GM19239 (cell line): Measurements from ENCODE around the gene LCMT2.

Experiments
- DNase-seq: peaks from one replicate; pipeline ENCODE4 v3.0.0; 2011; ENCODE audit warnings: low spot score; ENCODE audit not compliant: insufficient read length
- FAIRE-seq: peaks from 2 replicates; lab custom pipeline; 2011; peaks lifted over from hg19 to GRCh38; lab: Jason Lieb, UNC

LCMT2 gene, protein sequence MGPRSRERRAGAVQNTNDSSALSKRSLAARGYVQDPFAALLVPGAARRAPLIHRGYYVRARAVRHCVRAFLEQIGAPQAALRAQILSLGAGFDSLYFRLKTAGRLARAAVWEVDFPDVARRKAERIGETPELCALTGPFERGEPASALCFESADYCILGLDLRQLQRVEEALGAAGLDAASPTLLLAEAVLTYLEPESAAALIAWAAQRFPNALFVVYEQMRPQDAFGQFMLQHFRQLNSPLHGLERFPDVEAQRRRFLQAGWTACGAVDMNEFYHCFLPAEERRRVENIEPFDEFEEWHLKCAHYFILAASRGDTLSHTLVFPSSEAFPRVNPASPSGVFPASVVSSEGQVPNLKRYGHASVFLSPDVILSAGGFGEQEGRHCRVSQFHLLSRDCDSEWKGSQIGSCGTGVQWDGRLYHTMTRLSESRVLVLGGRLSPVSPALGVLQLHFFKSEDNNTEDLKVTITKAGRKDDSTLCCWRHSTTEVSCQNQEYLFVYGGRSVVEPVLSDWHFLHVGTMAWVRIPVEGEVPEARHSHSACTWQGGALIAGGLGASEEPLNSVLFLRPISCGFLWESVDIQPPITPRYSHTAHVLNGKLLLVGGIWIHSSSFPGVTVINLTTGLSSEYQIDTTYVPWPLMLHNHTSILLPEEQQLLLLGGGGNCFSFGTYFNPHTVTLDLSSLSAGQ

DNA sequence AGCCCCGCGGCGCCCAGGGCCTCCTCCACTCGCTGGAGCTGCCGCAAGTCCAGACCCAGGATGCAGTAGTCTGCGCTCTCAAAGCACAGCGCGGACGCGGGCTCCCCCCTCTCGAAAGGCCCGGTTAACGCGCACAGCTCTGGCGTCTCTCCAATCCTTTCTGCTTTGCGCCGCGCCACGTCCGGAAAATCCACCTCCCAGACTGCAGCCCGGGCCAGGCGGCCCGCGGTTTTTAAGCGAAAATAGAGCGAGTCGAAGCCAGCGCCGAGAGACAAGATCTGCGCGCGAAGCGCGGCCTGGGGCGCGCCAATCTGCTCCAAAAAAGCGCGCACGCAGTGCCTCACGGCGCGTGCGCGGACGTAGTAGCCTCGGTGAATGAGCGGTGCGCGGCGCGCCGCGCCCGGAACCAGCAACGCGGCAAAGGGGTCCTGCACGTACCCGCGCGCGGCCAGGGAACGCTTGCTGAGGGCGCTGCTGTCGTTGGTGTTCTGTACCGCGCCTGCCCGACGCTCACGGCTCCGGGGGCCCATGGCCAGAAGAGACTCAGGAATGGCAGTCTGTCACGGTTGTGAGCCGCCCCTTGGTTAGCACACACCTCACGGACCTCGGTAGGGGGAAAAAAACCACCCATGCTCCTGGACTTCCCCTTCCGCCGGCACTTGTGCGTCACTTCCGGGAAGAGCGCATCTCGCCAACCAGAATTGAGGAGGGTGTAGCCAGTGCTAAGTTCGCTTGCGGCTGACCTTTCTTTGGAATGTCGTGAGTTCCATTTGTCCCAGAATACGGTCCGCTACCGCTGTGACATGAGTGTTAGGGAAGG lies at the start of gene LCMT2:
Gene LCMT2 (minus strand): TSS at position 614 of the 820 bp plus-strand sequence. CDS start 84 bp downstream, at position 530.
- FAIRE-seq (peak; percentile 98), DNase-seq (peak; percentile 78)

DNA sequence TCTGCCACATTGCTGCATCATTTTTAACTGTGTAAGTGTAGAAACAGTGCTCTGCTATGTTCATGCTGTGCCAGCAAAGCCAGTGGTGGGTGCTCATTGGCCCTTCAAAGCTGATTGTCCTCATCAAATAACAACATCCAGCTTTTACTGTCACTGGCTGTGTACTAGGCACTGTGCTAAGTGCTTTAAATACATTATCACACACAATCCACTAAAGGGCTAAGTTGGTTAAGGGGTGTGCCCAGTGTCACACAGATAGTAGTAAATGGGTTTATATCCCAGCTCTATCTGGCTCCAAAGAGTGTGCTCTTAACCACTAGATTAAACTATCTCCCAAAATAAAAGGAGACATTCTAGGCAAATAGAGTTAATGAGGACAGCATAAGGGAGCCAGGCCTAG lies 48.2 kb upstream of the LCMT2 start:
- FAIRE-seq: no peak

DNA sequence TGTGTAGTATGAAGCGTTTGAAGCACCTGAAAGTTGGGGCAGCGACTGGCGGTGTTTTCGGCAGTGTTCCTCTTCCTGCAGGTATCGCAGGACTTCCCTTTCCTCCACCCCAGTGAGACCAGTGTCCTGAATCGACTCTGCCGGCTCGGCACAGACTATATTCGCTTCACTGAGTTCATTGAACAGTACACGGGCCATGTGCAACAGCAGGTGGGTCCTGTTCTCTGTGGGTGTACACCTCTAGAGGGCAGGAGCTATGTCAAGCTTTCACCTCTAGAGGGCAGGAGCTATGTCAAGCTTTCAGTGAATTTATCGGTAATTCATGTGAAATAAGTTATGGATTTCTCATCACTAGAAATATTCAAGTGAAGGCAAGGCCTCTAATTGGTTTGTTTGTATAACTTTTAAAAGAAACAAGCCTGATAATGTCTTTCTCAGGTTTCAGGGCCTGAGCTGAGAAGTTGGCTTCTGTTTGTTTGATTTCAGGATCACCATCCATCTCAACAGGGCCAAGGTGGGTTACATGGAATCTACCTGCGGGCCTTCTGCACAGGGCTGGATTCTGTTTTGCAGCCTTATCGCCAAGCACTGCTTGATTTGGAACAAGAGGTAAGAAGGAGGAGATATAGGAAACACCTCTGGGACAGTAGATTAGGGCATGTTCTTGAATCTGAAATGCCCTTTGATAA lies 45.8 kb upstream of the LCMT2 start:
- peak; percentile 25 for DNase-seq
- peak; percentile 97 for FAIRE-seq

More for the DNA sequence above, 48.2 kb upstream of the LCMT2 start:
- DNase-seq: no peak

DNA sequence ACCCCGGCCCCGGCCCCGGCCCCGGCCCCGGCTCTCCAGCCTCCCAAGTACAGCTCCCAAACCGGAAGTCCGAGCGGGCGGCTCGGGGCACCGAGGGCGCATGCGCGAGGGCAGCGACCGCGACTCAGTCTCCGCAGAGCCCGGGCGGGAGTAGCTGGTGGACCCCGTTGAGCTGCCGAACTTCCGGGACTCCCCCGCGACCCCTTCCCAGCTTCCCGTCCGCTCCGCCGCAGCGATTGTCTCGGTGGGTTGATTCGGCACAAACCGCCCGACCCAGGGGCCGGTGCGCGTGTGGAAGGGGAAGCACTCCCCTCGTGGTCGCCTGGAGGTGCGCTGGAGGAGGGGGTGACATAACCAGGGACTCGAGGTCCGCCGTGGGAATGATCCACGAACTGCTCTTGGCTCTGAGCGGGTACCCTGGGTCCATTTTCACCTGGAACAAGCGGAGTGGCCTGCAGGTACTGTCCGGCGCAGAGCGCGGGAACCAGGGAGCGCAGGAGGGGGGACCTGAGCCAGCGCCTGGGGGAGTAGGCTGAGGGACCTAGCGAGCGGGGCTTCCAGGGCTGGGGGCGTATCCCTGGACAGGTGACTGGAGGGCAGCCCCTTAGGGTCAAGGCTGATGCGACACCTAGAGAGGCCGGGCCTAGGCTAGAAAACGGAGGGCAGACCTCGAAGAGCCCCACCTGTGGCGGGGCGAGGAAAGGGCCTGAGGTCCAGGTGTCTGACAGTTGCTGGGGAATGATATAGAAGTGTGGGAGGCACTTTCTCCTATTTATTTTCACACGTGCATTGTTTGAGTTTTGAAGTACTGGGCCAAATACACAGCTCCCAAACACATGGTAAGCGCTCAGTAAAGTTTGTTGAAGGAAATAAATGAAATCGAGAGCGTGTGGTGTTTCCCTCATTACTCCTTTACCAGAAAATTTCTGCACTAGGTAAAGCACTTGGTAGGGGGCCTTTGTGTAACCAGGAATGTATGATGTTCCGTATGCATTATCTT lies 40.9 kb upstream of the LCMT2 start, which contains the start of the genes TUBGCP4 and ZSCAN29:
Gene TUBGCP4 (plus strand): TSS at position 127 of the 1,000 bp plus-strand sequence. CDS start 254 bp downstream, at position 381.
Gene ZSCAN29 (minus strand): TSS at position 69 of the 1,000 bp plus-strand sequence. CDS start 1,130 bp downstream, outside the sequence.
- peak; percentile 83 for FAIRE-seq
- peak; percentile 86 for DNase-seq

DNA sequence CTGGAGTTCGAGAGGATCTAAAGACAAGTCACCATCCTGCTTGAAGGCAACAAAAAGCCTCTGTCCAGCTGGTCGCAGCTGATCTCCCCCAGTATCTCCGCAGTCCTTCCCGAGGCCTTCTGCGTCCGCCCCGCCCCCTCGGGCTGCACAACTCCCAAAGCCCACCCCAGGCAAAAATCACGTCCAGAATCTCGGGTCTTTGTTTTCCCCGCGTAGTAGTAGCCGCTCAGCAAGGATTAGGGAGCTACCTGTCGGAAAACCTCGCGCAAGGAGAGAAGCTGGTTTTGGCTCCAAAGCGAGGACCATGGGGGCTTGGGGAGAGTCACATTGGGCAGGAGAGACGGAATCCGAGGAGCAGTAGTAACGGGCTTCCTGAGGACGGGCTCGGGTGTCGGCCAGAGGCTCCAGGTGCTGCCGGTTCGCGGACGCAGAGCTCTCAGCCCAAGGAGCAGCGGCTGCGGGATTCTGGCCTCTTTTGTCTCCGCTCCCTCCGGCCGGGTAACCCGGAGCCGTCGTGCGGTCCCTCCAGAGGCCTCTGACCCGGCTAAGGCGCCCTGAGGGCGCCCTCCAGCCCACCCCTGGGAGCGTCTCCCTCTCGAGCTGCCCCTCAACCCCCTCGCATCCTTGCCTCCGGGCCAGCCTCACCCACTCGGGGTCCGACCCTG lies 40.1 kb upstream of the LCMT2 start:
- FAIRE-seq (no peak), DNase-seq (no peak)

DNA sequence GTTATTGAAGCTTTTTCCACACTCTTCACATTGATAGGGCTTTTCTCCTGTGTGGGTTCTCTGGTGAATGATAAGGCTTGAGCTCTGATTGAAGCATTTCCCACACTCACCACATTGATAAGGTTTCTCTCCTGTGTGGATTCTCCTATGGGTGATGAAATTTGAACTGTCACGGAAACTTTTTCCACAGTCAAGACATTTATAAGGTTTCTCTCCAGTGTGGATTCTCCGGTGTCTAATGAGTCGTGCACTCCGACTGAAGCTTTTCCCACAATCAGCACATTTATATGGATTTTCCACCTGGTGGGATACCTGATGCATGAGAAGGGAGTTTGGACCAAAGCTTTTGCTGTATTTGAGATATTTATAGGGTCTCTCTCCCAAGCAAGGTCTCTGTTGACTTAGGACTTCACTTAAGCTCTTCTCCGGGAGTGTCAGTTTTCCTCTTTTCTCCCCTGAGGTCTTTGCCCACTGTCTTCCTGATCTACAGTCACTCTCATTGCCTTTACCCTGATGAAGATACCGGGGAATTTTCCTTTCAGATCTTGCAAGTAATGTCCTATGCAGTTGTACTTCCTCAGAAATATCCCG lies 31.0 kb upstream of the LCMT2 start:
- DNase-seq (no peak), FAIRE-seq (no peak)

DNA sequence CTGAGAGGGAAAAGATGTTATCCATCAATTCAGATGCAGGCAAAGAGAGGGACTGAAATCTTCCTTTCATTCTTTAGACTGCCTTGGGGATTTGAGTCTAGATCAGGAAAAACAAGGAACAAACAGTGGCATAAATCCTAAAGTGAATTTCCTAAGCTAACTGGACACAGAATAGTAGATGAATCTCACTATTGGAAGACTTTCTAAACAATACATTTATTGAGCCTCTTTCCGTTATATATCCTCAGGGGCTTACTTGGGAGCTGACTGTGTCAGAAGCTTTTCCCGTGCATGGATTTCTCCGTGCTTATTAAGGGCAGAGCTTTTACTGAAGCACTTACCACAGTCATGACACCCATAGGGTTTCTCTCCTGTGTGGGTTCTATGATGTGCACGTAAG lies 30.4 kb upstream of the LCMT2 start:
- DNase-seq: no peak
- no peak for FAIRE-seq

DNA sequence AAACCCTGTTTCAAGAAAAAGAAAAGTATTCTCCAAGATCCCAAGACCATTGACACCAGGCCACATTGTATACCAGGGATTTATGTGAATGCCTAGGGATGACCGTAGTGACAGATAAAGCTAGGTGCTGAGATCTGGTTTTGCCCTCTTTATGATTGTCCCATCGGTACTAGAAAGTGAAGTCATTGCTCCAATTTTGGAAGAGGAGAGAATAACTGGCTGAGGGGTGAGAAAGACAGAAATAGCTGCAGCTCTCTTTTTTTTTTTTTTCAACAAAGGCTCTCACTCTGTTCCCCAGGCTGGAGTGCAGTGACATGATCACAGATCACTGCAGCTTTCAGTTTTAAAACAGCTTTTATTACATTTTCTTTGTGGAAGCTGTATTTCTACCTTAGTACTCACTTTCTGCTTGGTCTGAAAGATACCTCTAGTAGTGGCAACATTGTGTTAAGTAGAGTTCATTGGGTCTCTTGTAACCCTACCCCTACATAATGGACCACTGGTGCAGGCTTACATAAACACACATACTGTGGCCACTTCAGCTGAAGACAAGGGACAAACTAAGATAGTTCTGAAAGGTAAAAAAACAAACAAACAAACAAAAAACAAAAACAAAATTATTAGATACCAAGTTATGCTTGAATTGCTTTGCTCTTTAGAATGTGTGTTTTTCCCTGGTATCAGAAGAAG lies 22.5 kb upstream of the LCMT2 start:
- FAIRE-seq (no peak), DNase-seq (no peak)

DNA sequence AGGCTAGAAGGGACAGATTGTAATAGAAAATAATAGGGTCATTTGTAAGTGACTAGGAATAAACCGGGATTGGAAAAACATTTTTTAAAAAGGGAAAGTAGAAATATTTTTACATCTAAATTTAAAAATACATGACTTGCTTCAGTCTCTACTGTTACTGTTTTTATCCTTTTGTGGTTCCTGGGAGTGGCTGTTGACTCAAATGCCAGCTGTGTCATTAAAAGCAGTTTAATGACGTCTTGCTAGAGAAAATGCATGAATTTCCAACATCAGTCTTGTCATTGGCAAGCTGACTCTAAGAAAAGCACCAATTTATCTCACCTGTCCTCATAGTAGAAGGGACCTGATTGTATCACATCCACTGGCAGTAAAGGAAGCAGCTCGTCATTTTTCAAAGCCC lies 16.7 kb upstream of the LCMT2 start:
- FAIRE-seq: no peak
- DNase-seq: no peak

DNA sequence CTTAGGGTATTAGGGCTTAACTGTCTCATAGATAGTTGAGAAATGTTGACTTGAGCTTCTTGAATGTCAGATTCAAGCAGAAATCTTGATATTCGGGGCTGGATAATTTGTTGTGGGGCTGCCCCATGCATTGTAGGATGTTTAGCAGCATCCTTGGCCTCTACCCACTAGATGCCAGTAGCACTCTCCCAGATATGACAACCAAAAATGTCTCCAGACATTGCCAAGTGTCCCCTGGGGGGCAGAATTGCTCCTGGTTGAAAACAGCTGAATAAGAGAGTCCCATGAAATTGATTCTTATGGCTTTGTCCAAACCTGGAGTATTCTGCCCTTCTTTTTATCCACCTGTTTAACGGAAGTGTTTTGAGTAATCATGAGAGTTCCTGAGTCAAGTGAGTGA lies 15.9 kb upstream of the LCMT2 start:
- DNase-seq (no peak), FAIRE-seq (peak; percentile 33)

DNA sequence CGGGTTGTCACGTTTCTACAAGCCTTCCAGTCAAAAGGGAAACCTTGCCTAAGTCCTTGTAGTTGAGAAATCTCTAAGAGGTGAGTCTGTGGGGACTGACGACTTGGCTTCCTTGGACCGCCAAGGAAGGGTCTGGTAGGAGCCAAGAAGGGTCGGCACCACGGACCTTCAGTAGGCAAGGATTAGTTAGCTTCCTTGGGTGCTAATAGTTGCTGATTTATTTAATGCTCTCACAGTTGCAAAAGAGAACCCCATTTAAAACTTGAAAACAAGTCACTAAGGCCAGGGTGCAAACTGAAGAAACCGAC lies 361 bp upstream of the LCMT2 start:
- DNase-seq: peak; percentile 13
- FAIRE-seq: no peak

DNA sequence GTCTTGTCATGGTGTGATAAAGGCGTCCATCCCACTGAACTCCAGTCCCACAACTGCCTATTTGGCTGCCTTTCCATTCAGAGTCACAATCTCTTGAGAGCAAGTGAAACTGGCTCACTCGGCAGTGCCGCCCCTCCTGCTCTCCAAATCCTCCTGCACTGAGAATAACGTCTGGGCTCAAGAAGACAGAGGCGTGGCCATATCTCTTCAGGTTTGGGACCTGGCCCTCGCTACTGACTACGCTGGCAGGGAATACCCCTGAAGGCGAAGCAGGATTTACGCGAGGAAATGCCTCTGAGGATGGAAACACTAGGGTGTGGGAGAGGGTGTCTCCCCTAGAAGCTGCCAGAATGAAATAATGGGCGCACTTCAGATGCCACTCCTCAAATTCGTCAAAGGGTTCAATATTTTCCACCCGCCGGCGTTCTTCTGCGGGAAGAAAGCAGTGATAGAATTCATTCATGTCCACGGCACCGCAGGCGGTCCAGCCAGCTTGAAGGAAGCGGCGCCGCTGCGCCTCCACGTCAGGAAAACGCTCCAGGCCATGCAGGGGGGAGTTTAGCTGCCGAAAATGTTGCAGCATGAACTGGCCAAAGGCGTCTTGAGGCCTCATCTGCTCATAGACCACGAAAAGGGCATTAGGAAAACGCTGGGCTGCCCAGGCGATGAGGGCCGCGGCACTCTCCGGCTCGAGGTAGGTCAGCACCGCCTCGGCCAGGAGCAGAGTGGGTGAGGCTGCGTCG lies 985 bp downstream of the LCMT2 start:
- DNase-seq (no peak), FAIRE-seq (no peak)

DNA sequence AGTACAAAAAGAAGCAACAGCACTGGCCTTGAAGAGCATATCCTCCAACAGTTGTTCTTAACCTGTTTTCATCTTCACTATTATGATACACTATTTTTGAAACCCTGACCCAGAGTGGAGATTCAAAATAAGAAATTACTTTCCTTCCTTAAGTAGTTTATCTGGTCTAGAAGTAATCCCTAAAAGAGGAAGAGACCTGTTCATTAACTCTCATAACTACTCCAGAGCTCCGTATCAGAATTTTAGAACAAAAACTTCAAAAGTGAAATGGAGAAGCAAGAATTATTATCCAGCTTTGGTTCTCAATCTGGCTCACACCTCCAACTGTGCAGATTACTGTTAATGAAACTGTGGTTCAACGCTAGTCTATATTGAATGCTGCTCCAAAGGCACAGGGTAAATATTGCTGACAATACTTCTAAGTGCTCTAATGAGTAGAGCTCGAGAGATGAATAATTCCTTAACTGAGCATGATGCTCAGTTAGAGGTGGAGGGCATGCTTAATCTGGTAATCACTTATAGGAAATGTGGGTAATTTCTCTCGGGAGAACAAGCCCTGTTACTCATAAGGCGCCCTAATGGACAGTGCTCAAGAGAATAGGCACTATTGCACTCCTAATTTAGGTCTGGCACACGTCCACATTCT lies 5.2 kb downstream of the LCMT2 start:
- DNase-seq (no peak), FAIRE-seq (no peak)

DNA sequence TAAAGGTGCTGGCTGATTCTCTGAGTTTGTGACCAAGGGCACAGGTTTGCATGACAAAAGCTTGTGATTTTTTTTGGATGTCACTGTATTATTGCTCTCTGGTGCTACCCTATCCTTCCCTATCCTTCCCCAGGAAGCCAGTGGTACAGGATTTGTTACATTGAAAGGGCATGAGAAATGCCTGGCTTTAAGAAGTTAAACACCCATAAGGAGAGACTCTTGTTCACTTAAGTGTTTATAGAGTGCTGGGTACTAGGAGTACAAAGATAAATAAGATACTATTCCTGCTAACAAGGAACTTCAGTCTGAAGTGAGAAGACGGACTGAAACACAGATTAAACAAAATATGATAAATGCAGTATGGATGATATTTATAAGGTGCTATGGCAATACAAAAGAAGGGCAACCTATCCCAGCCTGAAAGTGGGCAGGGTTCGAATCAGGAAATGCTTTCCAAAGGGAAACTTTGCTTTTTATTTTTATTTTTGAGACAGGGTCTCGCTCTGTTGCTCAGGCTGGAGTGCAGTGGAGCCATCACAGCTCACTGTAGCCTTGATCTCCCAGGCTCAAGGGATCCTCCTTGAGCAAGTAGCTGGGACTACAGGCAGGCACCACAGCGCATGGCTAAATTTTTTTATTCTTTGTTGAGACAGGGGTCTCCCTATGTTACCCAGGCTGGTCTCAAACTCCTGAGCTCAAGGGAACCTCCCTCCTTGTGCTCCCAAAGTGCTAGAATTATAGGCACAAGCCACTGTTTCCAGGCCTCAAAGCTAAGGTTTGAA lies 11.2 kb downstream of the LCMT2 start:
- FAIRE-seq (no peak), DNase-seq (no peak)

DNA sequence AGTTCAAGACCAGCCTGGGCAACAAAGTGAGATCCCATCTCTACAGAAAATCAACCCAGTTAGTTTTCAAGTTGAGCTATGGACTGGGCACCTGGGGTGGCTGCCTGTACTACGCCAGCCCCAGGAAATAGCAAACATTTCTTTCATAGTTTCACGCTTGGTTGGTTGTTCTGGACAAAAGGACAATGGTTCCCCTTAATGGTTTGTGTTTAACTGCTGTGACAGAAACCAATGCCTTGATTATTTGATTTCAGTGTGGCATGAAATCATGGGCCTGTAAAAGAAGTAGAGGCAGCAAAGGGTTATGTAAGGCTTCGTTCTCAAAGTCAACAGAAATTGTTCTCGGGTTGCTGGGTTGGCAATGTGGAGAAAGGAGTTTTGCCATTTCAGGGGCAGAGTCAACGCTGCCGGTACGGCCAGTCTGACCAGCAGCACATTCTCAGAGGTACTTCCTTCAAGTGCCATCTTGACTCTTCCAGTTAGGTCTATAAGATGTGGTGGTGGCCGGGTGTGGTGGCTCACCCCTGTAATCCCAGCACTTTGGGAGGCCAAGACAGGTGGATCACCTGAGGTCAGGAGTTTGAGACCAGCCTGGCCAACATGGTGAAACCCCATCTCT lies 12.7 kb downstream of the LCMT2 start:
- FAIRE-seq: no peak

More for the DNA sequence above, 12.7 kb downstream of the LCMT2 start:
- no peak for DNase-seq
